H1 (cell line): ENCODE results near the gene ADD3. TPM values are rescaled to one million over a fixed set of nuclear protein-coding genes. Genes with fewer than 3 reads are reported as not detected.

Experiments used
- CHD2 ChIP-seq: IDR thresholded peaks from 2 replicates; pipeline ENCODE4 v1.6.1; 2012; ENCODE audit warnings: low read length, improper control_type of control experiment
- CTCF ChIP-seq, 3 experiments: IDR thresholded peaks; 1 replicate in 2 of 3; 2 replicates in 1 of 3; pipeline versions ENCODE4 v1.5.1 to v1.6.1; 2011; ENCODE audit warnings: low read length in 3 of 3, mild to moderate bottlenecking in 3 of 3, inconsistent platforms in 2 of 3, low read depth in 1 of 3, moderate library complexity in 1 of 3; ENCODE audit not compliant: insufficient read depth in 1 of 3; ENCODE audit errors: control extremely low read depth in 1 of 3
- E2F6 ChIP-seq: IDR thresholded peaks from 2 replicates; pipeline ENCODE4 v1.6.1; 2012; ENCODE audit warnings: inconsistent platforms
- HDAC2 ChIP-seq, 2 experiments: fragments of 300-600 bp in 1 of 2; sonication (generic) in 1 of 2; IDR thresholded peaks; 2 replicates each; pipeline ENCODE4 v1.6.1; 2011 to 2012; ENCODE audit warnings: low read depth in 2 of 2, low read length in 2 of 2, mild to moderate bottlenecking in 2 of 2, moderate library complexity in 2 of 2, borderline replicate concordance in 1 of 2, inconsistent platforms in 1 of 2
- KDM4A ChIP-seq: IDR thresholded peaks from one replicate; pipeline ENCODE4 v1.7.1; 2012; ENCODE audit warnings: low read depth, mild to moderate bottlenecking, moderate library complexity, low read length, inconsistent platforms; ENCODE audit not compliant: severe bottlenecking
- NANOG ChIP-seq: IDR thresholded peaks from 2 replicates; pipeline ENCODE4 v1.6.1; 2011; ENCODE audit warnings: low read length, low read depth, mild to moderate bottlenecking, inconsistent platforms; ENCODE audit not compliant: insufficient read depth, poor library complexity, severe bottlenecking
- NRF1 ChIP-seq: IDR thresholded peaks from 2 replicates; pipeline ENCODE4 v1.6.1; 2011; ENCODE audit warnings: mild to moderate bottlenecking, low read depth, low read length, improper control_type of control experiment
- RNF2 ChIP-seq: fragments of 200-900, 300-1000 bp; sonication (generic); IDR thresholded peaks from 2 replicates; pipeline ENCODE4 v1.7.1; 2016; ENCODE audit warnings: borderline replicate concordance, low read depth, mild to moderate bottlenecking, antibody characterized with exemption, low read length; ENCODE audit not compliant: poor library complexity, severe bottlenecking; ENCODE audit errors: missing control alignments
- SAP30 ChIP-seq: fragments of 300-600 bp; sonication (generic); IDR thresholded peaks from 2 replicates; pipeline ENCODE4 v1.7.1; 2012; ENCODE audit warnings: low read length, moderate library complexity, mild to moderate bottlenecking, inconsistent platforms; ENCODE audit not compliant: insufficient read depth, insufficient replicate concordance
- SIN3A ChIP-seq, 2 experiments: IDR thresholded peaks in 1 of 2; conservative IDR thresholded peaks in 1 of 2; 2 replicates each; pipeline ENCODE4 v1.6.1; 2011 to 2012; ENCODE audit warnings: low read length in 2 of 2, improper control_type of control experiment in 1 of 2, low read depth in 1 of 2, mild to moderate bottlenecking in 1 of 2
- polyA plus RNA-seq, 7 experiments: library from polyadenylated mRNA; depleted of rRNA in 3 of 7; stranded (reverse) in 5 of 7; unstranded in 2 of 7; fragments of >200 nt in 5 of 7; fragments of 200-250 nt in 2 of 7; gene quantifications; 1 replicate in 5 of 7; 2 replicates in 1 of 7; 4 replicates in 1 of 7; pipeline versions ENCODE4 v1.2.1 to v1.2.3, GENCODE V29; 2011 to 2013; ENCODE audit warnings: missing spikeins in 2 of 7, mixed read lengths in 2 of 7
- total RNA-seq: library from RNA; stranded (reverse); fragmentation: NEBNext Ultra II Directional; extraction: Animal tissue kit (Norgen Biotek cat#: 25700); gene quantifications from 2 replicates; pipeline ENCODE4 v1.2.1, GENCODE V29; 2021

Gene ADD3
- total and polyA plus RNA-seq, 2 of the 8 experiments (the other 6 are each of a cell fraction or from before 2014, with no cell fraction given): 44.7 to 85.6 TPM

DNA sequence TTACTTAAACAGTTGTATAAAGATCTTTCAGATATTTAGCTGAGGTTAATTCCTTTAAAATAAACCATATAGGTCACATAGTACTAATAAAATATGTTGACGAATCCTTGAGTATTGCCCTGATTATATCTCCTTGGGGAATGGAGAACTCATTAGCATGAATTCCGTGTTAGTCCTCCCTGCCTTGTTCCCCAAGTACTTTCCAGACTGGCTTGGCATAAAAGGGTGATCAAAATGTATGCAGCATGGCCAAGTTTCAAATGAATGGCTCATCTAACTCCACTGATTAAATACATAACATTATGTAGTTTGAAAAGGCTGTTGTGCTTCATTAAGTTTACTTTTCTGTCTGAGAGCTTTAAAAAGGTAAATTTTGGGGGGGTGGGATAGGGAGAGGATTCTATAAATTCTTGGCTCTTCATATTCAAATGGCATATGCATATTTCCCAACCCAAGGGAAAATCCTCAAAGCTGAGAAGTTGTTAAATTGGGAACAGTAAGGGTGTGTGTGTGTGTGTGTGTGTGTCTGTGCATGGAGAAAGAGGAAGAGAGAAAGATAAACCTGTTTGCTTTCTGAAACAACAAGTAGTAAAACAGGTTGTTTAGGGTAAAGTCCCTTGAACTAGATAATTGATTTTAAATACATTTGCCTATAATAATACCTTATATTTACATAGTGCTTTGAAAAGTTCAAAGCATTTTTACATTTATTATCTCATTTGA is 4.8 kb upstream of the ADD3 start (continued):
- TF ChIP-seq CTCF (IDR thresholded peaks at IDR 0.05; ENCODE audit: control extremely low read depth in 1 of 3, insufficient read depth in 1 of 3, low read depth in 1 of 3, low read length in 3 of 3): no peak
- no peak for TF ChIP-seq NRF1
- TF ChIP-seq HDAC2 (IDR thresholded peaks at IDR 0.05; ENCODE audit: borderline replicate concordance in 1 of 2, low read depth in 2 of 2, low read length in 2 of 2): 0 out of 4 replicates have a peak, but pooled peaks of 1 of the 2 experiments have one; percentile 36
- no peak for TF ChIP-seq CHD2
- TF ChIP-seq RNF2: no peak
- no peak for TF ChIP-seq NANOG
- TF ChIP-seq SAP30: no peak
- TF ChIP-seq E2F6: no peak
- TF ChIP-seq SIN3A (conservative IDR thresholded peaks at IDR 0.05 in 1 of 2, IDR thresholded peaks at IDR 0.05 in 1 of 2; ENCODE audit: low read depth in 1 of 2, low read length in 2 of 2): no peak
- TF ChIP-seq KDM4A: no peak
- TF ChIP-seq, all 59 proteins: peak for 4
